Measurements from ENCODE around the gene NAPB.

The NAPB gene

GRCh38 chr20:23437126-23437899 lies 16.0 kb upstream of the NAPB start:
- no peak for DNase-seq

GRCh38 chr20:23436681-23437080 lies 15.4 kb upstream of the NAPB start:
- DNase-seq = no peak

GRCh38 chr20:23435626-23436539 lies 14.6 kb upstream of the NAPB start:
- peak; percentile 74 for DNase-seq

- DNase-seq = no peak
These were observed 13.4 kb upstream of the NAPB start for GRCh38 chr20:23434521-23435313.

- no peak for DNase-seq
These were observed 12.3 kb upstream of the NAPB start for GRCh38 chr20:23433628-23434027.

GRCh38 chr20:23425129-23425528 lies 3.8 kb upstream of the NAPB start:
- no peak for DNase-seq

GRCh38 chr20:23419995-23420901 lies 1.0 kb downstream of the NAPB start:
- peak; percentile 25 for DNase-seq

GRCh38 chr20:23419657-23419994 lies 1.7 kb downstream of the NAPB start:
- no peak for DNase-seq

GRCh38 chr20:23417861-23418260 lies 3.4 kb downstream of the NAPB start:
- no peak for DNase-seq

- no peak for DNase-seq
These were observed 5.2 kb downstream of the NAPB start for GRCh38 chr20:23415959-23416583.

- no peak for DNase-seq
These were observed 5.7 kb downstream of the NAPB start for GRCh38 chr20:23415555-23415954.

- DNase-seq = no peak
These were observed 6.6 kb downstream of the NAPB start for GRCh38 chr20:23414526-23415188.

GRCh38 chr20:23413862-23414422 lies 7.3 kb downstream of the NAPB start:
- no peak for DNase-seq

GRCh38 chr20:23412026-23412425 lies 9.3 kb downstream of the NAPB start:
- DNase-seq = no peak

- DNase-seq = no peak
These were observed 10.2 kb downstream of the NAPB start for GRCh38 chr20:23410916-23411695.

- no peak for DNase-seq
These were observed 11.5 kb downstream of the NAPB start for GRCh38 chr20:23409800-23410199.

GRCh38 chr20:23408957-23409356 lies 12.3 kb downstream of the NAPB start:
- no peak for DNase-seq

GRCh38 chr20:23407781-23408464 lies 13.4 kb downstream of the NAPB start:
- no peak for DNase-seq

GRCh38 chr20:23406880-23407279 lies 14.4 kb downstream of the NAPB start:
- DNase-seq = no peak

Data from NCI-H2171 treated with DMSO at 0.1 percent for 48 hours (cell line).